Skeletal muscle satellite cell (primary cell): Measurements from ENCODE around the gene LRRC37A. TPM values are rescaled to one million over a fixed set of nuclear protein-coding genes. Genes with fewer than 3 reads are reported as not detected.

Source experiments
- small RNA-seq: library from RNA; depleted of rRNA; stranded (forward); fragments of <200 nt; gene quantifications from one replicate; pipeline ENCODE3, GENCODE V24; 2012

The LRRC37A gene

Small RNA genes lying within 50 kb of the gene (small RNA-seq; reads per million reads assigned to genes)
- not detected for gene RN7SL656P
